Fibroblast of lung (primary cell): ENCODE measurements around the gene LRRC75B. TPM values are rescaled to one million over a fixed set of nuclear protein-coding genes. Genes with fewer than 3 reads are reported as not detected.
A peak's percentile ranks its signal among the peaks of the same experiment; 100 is the strongest.

Experiments used
- DNase-seq, 2 donors: peaks; one replicate each; pipeline versions ENCODE4 v3.0.0 to v3.0.0-alpha.2; 2010; ENCODE audit warnings: low read depth in 2 of 2
- H2AFZ ChIP-seq: 2 replicates; pipeline ENCODE4 v1.5.1; 2012; ENCODE audit warnings: low read length, control low read depth, inconsistent platforms
- H3K27ac ChIP-seq: 2 replicates; pipeline ENCODE4 v1.5.1; 2011; ENCODE audit warnings: low read length, control low read depth; ENCODE audit not compliant: insufficient read depth
- H3K27me3 ChIP-seq: 2 replicates; pipeline ENCODE4 v1.5.1; 2011; ENCODE audit warnings: mild to moderate bottlenecking, low read length; ENCODE audit not compliant: control insufficient read depth, insufficient read depth
- H3K36me3 ChIP-seq: 2 replicates; pipeline ENCODE4 v1.5.1; 2011; ENCODE audit warnings: low read length; ENCODE audit not compliant: control insufficient read depth, insufficient read depth
- H3K4me1 ChIP-seq: 2 replicates; pipeline ENCODE4 v1.5.1; 2011; ENCODE audit warnings: low read length; ENCODE audit not compliant: control insufficient read depth, insufficient read depth; ENCODE audit errors: extremely low read depth
- H3K4me2 ChIP-seq: 2 replicates; pipeline ENCODE4 v1.5.1; 2011; ENCODE audit warnings: low read length, control low read depth; ENCODE audit not compliant: insufficient read depth; ENCODE audit errors: extremely low read depth
- H3K4me3 ChIP-seq, 4 experiments: fragments of 200-600 bp in 1 of 4; sonication (generic) in 1 of 4; replicated peaks in 1 of 4; 2 replicates each; pipeline ENCODE4 v1.5.1; 2011 to 2016; ENCODE audit warnings: low read length in 4 of 4, low read depth in 3 of 4, mild to moderate bottlenecking in 3 of 4, control low read depth in 2 of 4, inconsistent platforms in 1 of 4, mixed read lengths in 1 of 4; ENCODE audit not compliant: insufficient read depth in 1 of 4; ENCODE audit errors: control extremely low read depth in 1 of 4
- H3K79me2 ChIP-seq: 2 replicates; pipeline ENCODE4 v1.5.1; 2012; ENCODE audit warnings: mild to moderate bottlenecking, low read length, inconsistent platforms; ENCODE audit not compliant: control insufficient read depth, insufficient read depth
- H3K9ac ChIP-seq: 2 replicates; pipeline ENCODE4 v1.5.1; 2011; ENCODE audit warnings: mild to moderate bottlenecking, low read length, control low read depth; ENCODE audit not compliant: insufficient read depth
- H3K9me3 ChIP-seq: 2 replicates; pipeline ENCODE4 v1.5.1; 2012; ENCODE audit warnings: low read depth, low read length; ENCODE audit not compliant: control insufficient read depth, insufficient read depth
- H4K20me1 ChIP-seq: 2 replicates; pipeline ENCODE4 v1.5.1; 2011; ENCODE audit warnings: low read length; ENCODE audit not compliant: control insufficient read depth, insufficient read depth; ENCODE audit errors: extremely low read depth
- EZH2 ChIP-seq: IDR thresholded peaks from 2 replicates; pipeline ENCODE4 v1.5.1; 2012; ENCODE audit warnings: low read length, control low read depth, mild to moderate bottlenecking; ENCODE audit errors: missing control alignments
- polyA plus RNA-seq, 2 donors: library from polyadenylated mRNA; depleted of rRNA in 1 of 2; stranded (reverse) in 1 of 2; unstranded in 1 of 2; fragments of >200 nt; gene quantifications; 2 replicates each; pipeline ENCODE4 v1.2.1, GENCODE V29; 2011 to 2012; ENCODE audit warnings: missing spikeins in 1 of 2
- total RNA-seq: library from RNA; depleted of rRNA; stranded (reverse); fragments of >200 nt; gene quantifications from 2 replicates; pipeline ENCODE4 v1.2.1, GENCODE V29; 2014
- TF ChIP-seq, protein P1 (sequence below), 2 donors: IDR thresholded peaks in 1 of 2; conservative IDR thresholded peaks in 1 of 2; 1 replicate in 1 of 2; 2 replicates in 1 of 2; pipeline ENCODE4 v1.5.1; 2011 to 2012; ENCODE audit warnings: low read length in 2 of 2, control low read depth in 1 of 2, inconsistent platforms in 1 of 2, low read depth in 1 of 2, mild to moderate bottlenecking in 1 of 2

The LRRC75B gene
- total and polyA plus RNA-seq, 2 donors (not counting 1 experiment from before 2014, with no cell fraction given), result 2.9 to 7.9 TPM

DNA sequence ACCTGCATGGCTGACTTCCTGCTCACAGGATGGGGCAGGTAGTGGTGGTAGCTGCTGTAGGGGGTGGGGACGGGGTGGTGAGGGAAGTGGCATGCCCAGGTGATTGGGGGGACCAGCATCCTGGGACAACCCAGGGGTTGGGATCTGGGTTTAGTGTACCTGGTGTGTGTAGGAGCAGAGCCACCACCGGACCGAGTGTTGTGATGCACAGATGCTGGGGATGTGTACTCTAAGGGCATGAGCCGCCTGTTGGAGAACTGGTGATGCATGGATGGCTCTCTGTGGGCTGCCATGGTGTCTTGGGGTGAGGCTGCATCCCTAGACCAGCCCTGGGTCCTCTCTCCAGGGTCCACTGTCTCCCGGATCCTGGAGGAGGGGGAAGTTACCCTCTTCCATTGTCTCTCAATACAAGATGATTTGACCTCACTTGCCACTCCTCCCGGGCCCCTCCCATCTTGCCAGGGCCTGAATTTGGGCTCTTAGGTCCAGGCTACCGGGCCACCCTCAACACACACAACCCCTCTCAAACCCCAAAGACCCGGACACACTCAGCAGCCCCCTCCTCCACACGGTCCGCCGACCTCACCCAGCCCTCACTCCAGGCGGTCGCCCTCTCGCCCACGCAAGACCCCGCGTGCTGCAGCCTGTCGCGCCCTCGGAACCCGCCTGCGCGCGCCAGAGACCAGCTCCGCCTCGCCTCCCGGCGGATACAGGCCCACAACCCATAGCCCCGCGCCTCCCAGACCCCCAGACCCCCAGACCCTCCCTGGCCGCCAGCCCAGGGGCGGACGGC is 619 bp downstream of the LRRC75B start:
- no peaks in the 10 kb centered on the region for H3K36me3 ChIP-seq
- H3K9ac ChIP-seq, result peak overlapping the region; percentile 46
- peak overlapping the region; percentile 68 for H3K4me2 ChIP-seq
- H3K27ac ChIP-seq, result no peak overlapping the region
- H3K4me1 ChIP-seq, result peaks cover 3% of the 10 kb centered on the region
- peak overlapping the region; percentile 17 for H2AFZ ChIP-seq
- TF ChIP-seq, protein P1, sequence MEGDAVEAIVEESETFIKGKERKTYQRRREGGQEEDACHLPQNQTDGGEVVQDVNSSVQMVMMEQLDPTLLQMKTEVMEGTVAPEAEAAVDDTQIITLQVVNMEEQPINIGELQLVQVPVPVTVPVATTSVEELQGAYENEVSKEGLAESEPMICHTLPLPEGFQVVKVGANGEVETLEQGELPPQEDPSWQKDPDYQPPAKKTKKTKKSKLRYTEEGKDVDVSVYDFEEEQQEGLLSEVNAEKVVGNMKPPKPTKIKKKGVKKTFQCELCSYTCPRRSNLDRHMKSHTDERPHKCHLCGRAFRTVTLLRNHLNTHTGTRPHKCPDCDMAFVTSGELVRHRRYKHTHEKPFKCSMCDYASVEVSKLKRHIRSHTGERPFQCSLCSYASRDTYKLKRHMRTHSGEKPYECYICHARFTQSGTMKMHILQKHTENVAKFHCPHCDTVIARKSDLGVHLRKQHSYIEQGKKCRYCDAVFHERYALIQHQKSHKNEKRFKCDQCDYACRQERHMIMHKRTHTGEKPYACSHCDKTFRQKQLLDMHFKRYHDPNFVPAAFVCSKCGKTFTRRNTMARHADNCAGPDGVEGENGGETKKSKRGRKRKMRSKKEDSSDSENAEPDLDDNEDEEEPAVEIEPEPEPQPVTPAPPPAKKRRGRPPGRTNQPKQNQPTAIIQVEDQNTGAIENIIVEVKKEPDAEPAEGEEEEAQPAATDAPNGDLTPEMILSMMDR (conservative IDR thresholded peaks at IDR 0.05 in 1 of 2, IDR thresholded peaks at IDR 0.05 in 1 of 2; ENCODE audit: low read depth in 1 of 2, low read length in 2 of 2), result no peak
- TF ChIP-seq EZH2, result no peak
- H4K20me1 ChIP-seq, result no peaks in the 10 kb centered on the region
- H3K79me2 ChIP-seq, result no peaks in the 10 kb centered on the region
- H3K4me3 ChIP-seq, result peak overlapping the region; percentile 5 to 67 (median 34)
- no peaks in the 10 kb centered on the region for H3K27me3 ChIP-seq
- peak in 1 of 2 donors; percentile 12 for DNase-seq
- no peaks in the 10 kb centered on the region for H3K9me3 ChIP-seq

DNA sequence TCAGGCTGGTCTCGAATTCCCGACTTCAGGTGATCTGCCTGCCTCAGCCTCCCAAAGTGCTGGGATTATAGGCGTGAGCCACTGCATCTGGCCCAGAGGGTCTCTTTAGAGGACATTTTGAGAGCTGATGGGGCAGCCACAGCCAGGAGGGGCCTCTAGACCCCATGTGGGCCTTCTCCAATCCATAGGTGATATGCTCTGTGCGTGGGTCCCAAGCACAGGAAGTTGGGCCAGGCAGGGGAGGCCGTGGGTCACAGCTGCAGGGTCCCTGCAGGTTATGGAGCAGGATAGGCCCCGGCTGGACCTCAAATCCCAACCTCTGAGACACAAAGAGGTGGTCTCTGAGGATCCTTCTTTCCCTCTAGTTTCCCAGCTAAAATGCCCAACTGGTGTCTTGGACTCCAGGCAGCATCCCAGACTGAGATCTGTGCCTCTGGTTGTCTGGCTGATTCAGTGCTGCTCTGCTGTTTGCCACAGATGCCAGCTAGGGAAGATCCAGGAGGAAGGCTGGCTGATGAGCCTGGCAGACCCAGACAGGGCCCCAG is 1.5 kb downstream of the LRRC75B start:
- no peak overlapping the region for H3K4me2 ChIP-seq
- H3K79me2 ChIP-seq, result no peaks in the 10 kb centered on the region
- H4K20me1 ChIP-seq, result no peaks in the 10 kb centered on the region
- H3K9ac ChIP-seq, result no peak overlapping the region
- H3K9me3 ChIP-seq, result no peaks in the 10 kb centered on the region
- TF ChIP-seq, protein P1 (conservative IDR thresholded peaks at IDR 0.05 in 1 of 2, IDR thresholded peaks at IDR 0.05 in 1 of 2; ENCODE audit: low read depth in 1 of 2, low read length in 2 of 2), result no peak
- TF ChIP-seq EZH2, result no peak
- H3K27ac ChIP-seq, result no peak overlapping the region
- no peak for DNase-seq
- no peaks in the 10 kb centered on the region for H3K27me3 ChIP-seq
- H3K36me3 ChIP-seq, result no peaks in the 10 kb centered on the region
- H3K4me3 ChIP-seq, result no peak overlapping the region
- H3K4me1 ChIP-seq, result peaks cover 3% of the 10 kb centered on the region
- H2AFZ ChIP-seq, result no peak overlapping the region

- no peaks in the 10 kb centered on the region for H3K27me3 ChIP-seq
- H3K4me3 ChIP-seq, result no peak overlapping the region
- DNase-seq, result no peak
- no peaks in the 10 kb centered on the region for H3K79me2 ChIP-seq
- H4K20me1 ChIP-seq, result no peaks in the 10 kb centered on the region
- H3K4me1 ChIP-seq, result peaks cover 3% of the 10 kb centered on the region
- H3K9ac ChIP-seq, result no peak overlapping the region
- H2AFZ ChIP-seq, result no peak overlapping the region
- no peak overlapping the region for H3K27ac ChIP-seq
- H3K9me3 ChIP-seq, result no peaks in the 10 kb centered on the region
- H3K36me3 ChIP-seq, result peaks cover 4% of the 10 kb centered on the region
- no peak overlapping the region for H3K4me2 ChIP-seq
- TF ChIP-seq, protein P1 (conservative IDR thresholded peaks at IDR 0.05 in 1 of 2, IDR thresholded peaks at IDR 0.05 in 1 of 2; ENCODE audit: low read depth in 1 of 2, low read length in 2 of 2), result no peak
Observed at GRCh38 chr22:24590596-24591173, 2.2 kb downstream of the LRRC75B start.
